Measurements from ENCODE around the gene CISD2.
"Not testable (repeated sequence)": the region's sequence is repeated elsewhere in the genome, so short reads cannot be mapped to it uniquely, and the experiment has no call there.

Gene CISD2

GRCh38 chr4:102849579-102850104, 19.1 kb upstream of the CISD2 start:
- no peak for DNase-seq (ENCODE audit: low read depth)

DNA sequence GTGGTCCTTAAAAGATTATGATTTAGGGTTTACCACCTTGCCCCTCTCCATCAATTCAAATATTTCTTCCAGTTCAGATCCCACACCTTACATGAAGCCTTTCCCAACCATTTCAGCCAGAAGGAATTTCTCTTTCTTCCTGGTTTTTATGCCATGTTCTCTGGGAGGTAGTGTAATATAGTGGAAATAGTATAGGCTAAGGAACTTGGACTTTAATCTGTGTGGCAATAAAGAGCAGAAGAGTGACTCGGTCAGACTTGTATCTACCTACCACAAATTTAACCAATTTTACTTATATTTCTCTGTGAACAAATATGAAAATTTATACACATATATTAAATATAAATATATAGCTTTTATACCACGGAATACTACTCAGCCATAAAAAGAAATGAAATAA, 18.4 kb upstream of the CISD2 start:
- DNase-seq (ENCODE audit: low read depth) = no peak

DNA sequence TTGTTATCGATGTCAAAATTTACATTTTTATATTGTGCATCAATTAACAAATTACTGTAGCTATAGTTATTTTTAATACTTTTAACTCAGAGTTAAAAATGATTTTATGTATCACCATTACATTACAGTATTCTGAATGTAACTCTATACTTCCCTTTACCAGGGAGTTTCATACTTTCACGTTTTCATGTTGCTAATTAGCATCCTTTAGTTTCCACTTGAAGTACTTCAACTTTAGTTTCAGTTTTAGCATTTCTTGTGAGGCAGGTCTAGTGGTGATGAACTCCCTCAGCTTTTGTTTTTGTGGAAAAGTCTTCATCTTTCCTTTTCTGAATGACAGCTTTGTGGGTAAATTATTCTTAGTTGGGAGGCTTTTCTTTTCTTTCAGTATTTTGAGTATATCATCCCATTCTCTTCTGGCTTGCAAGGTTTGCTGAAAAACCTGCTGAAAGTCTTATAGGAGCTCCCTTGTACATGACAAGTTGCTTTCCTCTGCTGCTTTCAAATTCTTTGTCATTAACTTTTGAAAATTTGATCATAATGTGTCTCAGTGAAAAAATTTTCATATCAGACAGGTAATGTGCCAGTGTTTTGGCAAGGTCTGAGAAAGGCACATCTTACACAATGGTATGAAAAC, 9.8 kb upstream of the CISD2 start:
- no peak for DNase-seq (ENCODE audit: low read depth)

DNA sequence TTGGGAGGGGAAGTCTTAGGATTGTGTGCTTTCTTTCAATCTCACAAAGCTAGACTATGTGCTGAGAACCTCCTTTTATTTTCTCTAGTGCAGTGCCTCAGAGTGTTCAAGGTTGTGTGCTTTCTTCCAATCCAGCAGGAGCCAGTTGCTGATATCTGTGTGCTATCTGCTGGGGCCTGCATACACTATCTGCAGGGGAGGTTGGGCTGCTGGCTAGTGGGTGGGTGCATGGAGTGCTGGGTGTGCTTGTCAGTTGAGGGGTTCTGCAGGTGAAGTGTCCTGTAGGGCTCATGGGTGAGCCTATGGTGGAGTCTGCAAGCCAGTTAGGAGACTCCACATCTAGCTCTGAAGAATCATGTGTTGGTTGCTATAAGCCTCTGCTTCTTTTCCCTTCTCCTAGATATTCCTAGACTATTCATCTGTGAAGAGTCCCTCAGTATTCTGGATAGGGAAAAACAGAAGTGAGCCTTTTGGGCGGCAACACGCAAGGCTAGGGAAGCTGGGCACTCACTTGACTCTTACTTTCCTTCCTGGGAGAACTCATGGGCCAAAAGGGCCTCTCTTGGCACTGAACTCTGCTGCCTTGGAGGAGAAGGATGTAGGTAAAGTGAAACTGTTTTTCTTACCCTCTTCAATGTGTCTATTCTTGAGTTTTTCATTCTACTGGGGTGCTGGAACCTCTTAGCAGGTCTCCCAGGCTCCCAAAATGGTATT, 8.0 kb upstream of the CISD2 start:
- no peak for DNase-seq (ENCODE audit: low read depth)

GRCh38 chr4:102862016-102862415, 6.8 kb upstream of the CISD2 start:
- DNase-seq (ENCODE audit: low read depth) = no peak

DNA sequence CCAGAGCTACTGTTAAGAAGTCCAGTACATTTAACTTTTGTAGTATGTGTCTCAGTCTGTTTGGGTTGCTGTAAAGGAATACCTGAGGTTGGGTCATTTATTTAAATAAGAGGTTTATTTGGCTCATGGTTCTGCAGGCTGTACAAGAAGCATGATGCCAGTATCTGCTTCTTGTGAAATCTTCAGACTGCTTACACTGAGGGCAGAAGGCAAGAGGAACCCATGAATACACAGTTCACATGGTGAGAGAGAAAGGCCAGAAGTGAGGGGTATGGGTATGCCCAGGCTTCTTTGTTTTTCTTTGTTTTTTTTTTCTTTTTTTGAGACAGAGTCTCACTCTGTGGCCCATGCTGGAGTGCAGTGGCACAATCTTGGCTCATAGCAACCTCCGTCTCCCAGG, 6.0 kb upstream of the CISD2 start:
- DNase-seq (ENCODE audit: low read depth) = no peak

- DNase-seq (ENCODE audit: low read depth) = not testable (repeated sequence)
Observed at GRCh38 chr4:102865327-102865726, 3.5 kb upstream of the CISD2 start.

DNA sequence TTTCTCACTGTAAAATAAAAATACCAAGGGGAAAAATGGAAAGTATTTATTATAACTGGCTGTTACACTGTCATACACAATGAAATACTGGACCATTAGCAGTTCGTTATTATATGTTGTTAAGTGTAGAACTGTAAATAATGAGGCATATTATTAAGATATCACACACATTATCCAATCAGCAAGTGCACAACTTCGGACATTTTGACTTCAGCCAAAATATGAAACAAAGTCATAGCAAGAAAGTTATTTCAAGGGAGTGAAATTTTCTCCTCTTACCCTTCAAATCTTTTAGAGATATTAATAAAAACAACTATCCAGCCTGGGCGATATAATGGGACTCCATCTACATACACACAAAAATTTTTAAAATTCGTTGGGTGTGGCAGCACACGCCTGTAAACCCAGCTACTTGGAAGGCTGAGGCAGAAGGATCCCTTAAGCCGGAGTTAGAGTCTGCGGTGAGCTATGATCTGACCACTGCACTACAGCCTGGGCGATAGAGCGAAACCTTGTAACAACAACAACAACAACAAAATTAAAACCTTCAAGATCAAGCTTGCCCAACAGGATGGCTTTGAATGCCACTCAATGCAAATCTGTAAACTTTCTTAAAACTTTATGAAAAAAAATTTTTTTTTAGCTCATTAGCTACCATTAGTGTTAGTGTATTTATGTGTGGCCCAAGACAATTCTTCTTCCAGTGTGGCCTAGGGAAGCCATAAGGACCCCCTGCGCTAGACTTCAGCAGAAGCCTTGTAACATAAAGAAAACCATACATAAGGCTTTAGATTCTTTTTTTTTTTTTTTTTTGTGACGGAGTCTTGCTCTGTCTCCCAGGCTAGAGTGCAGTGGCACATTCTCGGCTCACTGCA, 1.3 kb upstream of the CISD2 start:
- no peak for DNase-seq (ENCODE audit: low read depth)

GRCh38 chr4:102868153-102868780, 525 bp upstream of the CISD2 start:
- DNase-seq (ENCODE audit: low read depth) = peak; percentile 5

DNA sequence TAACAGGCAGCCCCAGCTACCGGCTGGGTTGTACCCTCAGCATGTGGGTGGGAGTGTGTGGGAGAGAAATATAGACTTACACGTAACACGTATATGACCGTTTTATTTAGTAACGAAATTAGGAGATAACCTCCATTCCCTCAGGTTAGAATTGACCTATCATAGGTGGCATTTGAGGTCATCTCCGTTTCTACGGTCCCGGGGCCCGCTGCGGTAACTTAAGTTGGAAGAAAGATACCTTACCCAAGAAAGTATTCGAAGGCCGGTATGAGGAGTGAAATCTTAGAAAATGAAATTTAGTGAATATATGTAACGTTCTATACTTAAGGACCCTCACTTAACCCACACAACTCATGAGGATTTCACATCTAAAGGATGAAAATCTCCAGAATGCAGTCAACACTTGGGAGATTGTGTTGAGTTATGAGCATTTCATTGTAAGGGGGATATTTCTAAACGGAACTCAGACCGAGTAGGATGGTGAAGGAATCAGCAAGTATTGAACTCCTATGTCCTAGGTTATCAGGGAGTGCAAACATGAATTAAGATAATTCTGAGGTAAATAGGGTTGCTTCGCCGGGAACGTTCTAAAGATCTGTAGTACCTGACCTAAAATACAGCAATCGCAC, 891 bp downstream of the CISD2 start:
- DNase-seq (ENCODE audit: low read depth) = peak; percentile 8

DNA sequence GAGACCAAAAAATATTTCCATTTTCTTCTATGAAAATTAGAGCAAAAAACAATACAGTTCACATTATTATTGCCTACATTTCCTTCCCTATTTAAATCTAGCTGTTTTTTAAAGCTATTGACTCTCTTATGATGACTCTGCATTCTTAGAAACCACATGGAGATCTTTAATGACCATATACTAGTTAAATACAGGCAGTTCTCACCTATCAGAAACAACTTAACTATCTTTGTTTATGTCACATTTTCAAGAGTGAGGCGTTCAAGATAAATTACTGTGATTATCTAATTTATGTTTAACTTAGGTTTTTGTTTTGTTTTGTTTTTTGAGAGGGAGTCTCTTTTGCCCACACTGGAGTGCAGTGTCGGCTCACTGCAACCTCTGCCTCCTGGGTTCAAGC, 3.0 kb downstream of the CISD2 start:
- peak; percentile 8 for DNase-seq (ENCODE audit: low read depth)

DNA sequence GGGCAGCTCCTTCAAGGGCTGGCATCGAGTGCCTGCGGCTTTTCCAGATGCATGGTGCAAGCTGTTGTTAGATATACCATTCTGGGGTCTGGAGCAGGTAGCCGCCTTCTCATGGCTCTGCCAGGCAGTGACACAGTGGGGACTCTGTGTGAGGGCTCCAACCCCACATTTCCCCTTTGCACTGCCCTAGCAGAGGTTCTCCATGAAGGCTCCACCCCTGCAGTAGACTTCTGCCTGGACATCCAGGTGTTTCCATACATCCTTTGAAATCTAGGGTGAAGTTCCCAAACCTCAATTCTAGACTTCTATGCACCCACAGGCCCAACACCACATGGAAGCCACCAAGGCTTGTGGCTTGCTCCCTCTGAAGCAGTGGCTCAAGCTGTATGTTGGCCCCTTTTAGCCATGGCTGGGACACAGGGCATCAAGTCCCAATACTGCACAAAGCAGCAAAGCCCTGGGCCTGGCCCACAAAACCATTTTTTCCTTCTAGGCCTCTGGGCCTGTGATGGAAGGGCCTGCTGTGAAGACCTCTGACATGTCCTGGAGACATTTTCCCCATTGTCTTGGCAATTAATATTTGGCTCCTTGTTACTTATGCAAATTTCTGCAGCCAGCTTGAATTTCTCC, 8.8 kb downstream of the CISD2 start:
- not testable (repeated sequence) for DNase-seq (ENCODE audit: low read depth)

DNA sequence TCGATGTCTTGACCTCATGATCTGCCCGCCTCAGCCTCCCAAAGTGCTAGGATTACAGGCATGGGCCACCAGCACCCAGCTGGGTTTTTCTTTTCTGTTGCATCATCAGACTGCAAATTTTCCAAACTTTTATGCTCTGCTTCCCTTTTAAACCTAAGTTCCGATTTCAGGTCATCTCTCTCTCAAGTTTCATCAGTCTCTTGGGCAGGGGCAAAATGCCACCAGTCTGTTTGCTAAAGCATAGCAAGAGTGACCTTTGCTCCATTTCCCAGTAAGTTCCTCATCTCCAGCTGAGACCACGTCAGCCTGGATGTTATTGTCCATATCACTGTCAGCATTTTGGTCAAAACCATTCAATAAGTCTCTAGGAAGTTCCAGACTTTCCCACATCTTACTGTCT, 9.6 kb downstream of the CISD2 start:
- not testable (repeated sequence) for DNase-seq (ENCODE audit: low read depth)

GRCh38 chr4:102878901-102879300, 10.1 kb downstream of the CISD2 start:
- peak; percentile 13 for DNase-seq (ENCODE audit: low read depth)

DNA sequence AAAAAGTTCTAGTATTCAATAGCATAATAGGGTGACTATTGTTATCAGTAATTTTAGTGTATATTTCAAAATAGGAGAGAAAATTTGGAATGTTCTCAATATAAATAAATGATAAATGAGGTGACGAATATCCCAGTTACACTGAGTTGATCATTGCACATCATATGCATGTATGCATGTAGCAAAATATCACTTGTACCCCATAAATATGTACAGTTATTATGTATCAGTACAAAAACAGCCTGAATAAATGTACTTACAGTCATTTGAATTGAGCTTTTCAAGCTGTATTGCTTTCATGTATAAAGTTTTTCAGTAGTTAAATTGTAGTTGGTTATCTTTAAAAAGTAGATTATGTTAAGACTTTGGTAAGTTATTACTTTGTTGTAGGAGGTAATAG, 12.6 kb downstream of the CISD2 start:
- DNase-seq (ENCODE audit: low read depth) = no peak

GRCh38 chr4:102883278-102883677, 14.5 kb downstream of the CISD2 start:
- no peak for DNase-seq (ENCODE audit: low read depth)

DNA sequence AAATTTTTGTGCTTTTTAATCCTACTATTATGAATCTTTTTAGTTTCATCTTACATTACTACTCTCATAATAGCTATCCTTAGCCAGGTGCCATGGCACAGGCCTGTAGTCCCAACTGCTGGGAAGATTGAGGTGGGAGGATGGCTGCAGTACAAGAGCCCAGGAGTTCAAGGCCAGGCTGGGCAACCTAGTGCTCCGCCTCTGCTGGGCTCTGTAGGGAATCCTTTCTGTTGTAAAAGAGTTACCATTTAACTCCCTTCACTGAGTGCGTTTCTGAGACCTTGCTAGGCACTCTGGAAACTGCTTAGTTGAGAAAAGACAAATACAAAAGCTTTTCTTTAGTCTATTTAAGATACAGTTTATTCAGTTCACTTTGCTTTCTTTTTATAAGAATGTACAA, 19.8 kb downstream of the CISD2 start:
- not testable (repeated sequence) for DNase-seq (ENCODE audit: low read depth)

DNA sequence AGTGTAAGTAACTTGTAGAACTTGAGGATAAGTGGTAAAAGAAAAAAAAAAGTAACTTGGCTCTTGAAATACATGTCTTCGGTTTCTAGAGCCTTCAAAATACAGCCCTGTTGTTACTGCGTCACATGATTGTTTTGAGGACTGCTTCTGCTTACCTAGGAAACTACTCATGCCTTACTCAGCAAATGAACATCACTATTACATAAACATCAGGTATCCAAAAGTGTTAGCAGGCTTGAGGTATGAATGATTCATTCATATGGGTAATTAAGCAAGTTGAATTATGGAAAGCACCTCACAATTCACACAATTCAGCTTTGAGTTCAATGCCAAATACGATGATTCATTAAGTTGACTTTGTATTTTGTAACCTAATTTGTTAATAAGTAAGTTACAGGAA, 21.1 kb downstream of the CISD2 start:
- not testable (repeated sequence) for DNase-seq (ENCODE audit: low read depth)

DNA sequence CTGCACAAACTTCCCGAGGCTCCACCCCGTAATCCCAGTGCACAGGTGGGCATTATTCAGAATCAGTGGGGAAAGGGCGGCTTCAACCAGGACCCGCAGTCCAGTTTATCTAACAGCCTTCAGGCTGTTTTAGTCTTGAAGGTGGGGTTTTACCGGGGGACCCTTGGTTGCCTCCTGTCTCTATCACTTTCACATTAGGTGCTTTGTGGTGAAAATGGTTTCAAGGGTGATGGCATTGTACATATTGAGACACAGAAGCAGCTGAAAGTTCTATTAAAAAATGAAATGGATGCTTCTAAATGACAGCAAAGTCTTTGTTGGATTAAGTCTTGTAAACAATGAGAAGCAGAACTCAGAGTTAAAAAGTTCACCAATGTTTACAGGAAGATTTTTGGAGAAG, 27.8 kb downstream of the CISD2 start:
- not testable (repeated sequence) for DNase-seq (ENCODE audit: low read depth)

DNA sequence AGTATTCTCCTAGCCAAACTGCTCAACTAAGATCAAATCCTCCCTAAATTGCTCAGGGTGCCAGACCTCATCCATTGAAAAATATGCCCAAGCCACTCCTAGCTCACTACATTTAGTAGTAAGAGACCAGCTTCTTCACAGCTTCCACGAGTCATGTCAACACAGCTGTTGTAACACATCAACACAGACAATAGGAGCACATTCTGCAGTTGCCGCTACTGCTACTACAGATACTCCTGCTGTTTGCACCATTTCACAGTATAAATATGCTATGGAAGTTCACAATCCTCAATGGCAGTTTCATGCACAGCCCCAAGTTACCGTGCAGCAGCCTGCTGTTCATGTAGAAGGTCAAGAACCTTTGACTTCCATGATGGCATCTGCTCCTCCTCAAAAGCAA, 28.8 kb downstream of the CISD2 start:
- DNase-seq (ENCODE audit: low read depth) = not testable (repeated sequence)

DNA sequence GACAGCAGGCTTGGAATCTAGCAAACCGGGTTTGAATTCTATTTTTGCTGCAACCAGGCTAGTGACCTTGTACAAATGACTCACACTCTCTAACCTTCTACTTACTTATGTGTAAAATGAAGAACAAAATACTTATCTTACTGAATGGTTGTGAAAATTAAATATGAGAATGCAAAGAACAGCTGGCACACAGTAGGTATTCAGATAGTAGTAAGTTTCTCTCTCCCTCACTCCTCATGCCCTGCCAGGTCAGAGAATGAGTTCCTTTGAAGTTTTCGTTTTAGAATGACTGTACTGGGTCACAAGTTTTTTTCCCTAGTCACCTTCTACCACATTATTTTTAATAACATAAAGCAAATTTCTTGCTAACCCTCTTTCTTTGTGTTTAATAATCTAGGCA, 33.0 kb downstream of the CISD2 start:
- peak; percentile 4 for DNase-seq (ENCODE audit: low read depth)
